ENCODE results near the gene STAT3. TPM values are rescaled to one million over a fixed set of nuclear protein-coding genes. Genes with fewer than 3 reads are reported as not detected.
"Not testable (repeated sequence)": the region's sequence is repeated elsewhere in the genome, so short reads cannot be mapped to it uniquely, and the experiment has no call there.

Gene STAT3
- total and polyA plus RNA-seq, 2 of the 13 experiments (the other 11 are each of a cell fraction or from before 2014, with no cell fraction given), result 61.8 to 62.4 TPM

- TF ChIP-seq MZF1 (CRISPR knock-in tag; IDR thresholded peaks at IDR 0.05; ENCODE audit: borderline replicate concordance) (no peak), IKZF1 (IDR thresholded peaks at IDR 0.05) (no peak)
Observed at GRCh38 chr17:42399948-42400843, 12.0 kb upstream of the STAT3 start (continued).

GRCh38 chr17:42399121-42399520 is 10.9 kb upstream of the STAT3 start:
- H3K79me2 ChIP-seq (ENCODE audit: insufficient read depth, low read length), result no peaks in the 10 kb centered on the region
- no peaks in the 10 kb centered on the region for H4K20me1 ChIP-seq (ENCODE audit: insufficient read depth, low read length)
- ChIA-PET POLR2A (interaction anchor here (0.7 to 4.6 kb wide), 4 partner anchors 8 to 87 kb away, joined by 3 to 57 read pairs (median 4); partner anchors contain the start of gene STAT3), CTCF (ENCODE audit: low intra/inter-chr PET ratio, low total read pairs) (interaction anchor here (3.8 kb wide), 1 partner anchor 77 kb away, joined by 15 read pairs; no protein-coding TSS in a partner anchor)
- no peak overlapping the region for H3K27ac ChIP-seq (ENCODE audit: extremely low read length, insufficient read depth, low read length)
- no peak overlapping the region for H3K4me3 ChIP-seq (replicated peaks in 1 of 3; ENCODE audit: insufficient read depth in 1 of 3, low read depth in 2 of 3, low read length in 3 of 3)
- 31% methylated on average over 2 of the region's 2 CpGs for WGBS (ENCODE audit: low lambda C conversion rate)
- H3K36me3 ChIP-seq (replicated peaks in 1 of 2; ENCODE audit: control insufficient read depth in 1 of 2, insufficient read depth in 2 of 2, low read length in 2 of 2), result peaks cover 2 to 4% of the 10 kb centered on the region in 2 experiments; a peak in 3 of 5 replicates
- no peak for ATAC-seq
- H3K9me3 ChIP-seq (ENCODE audit: low read length), result no peaks in the 10 kb centered on the region
- H2AFZ ChIP-seq (ENCODE audit: low read length), result no peak overlapping the region
- intact Hi-C loops (cut with micrococcal nuclease; ENCODE audit: unreplicated experiment), result no loop called here
- no peak for FAIRE-seq
- TF ChIP-seq ZNF121 (CRISPR knock-in tag; IDR thresholded peaks at IDR 0.05) (0 out of 2 replicates have a peak, but pooled peaks have one; percentile 18), PTBP1 (IDR thresholded peaks at IDR 0.05; ENCODE audit: low read depth, low read length, poor library complexity, severe bottlenecking) (no peak)
- no peak overlapping the region for H3K9ac ChIP-seq (ENCODE audit: insufficient read depth, low read depth, low read length)
- H3K4me1 ChIP-seq (ENCODE audit: insufficient read depth, low read length), result peaks cover 38% of the 10 kb centered on the region
- H3K4me2 ChIP-seq (ENCODE audit: low read depth, low read length), result no peak overlapping the region
- no TSS peak for BruUV-seq (replicated peaks)
- in situ Hi-C loops (cut with HindIII; ENCODE audit: extremely low pct_ligation_motif_present, low pct_unique_long_range_greater_than_20kb), result no loop called here
- no peaks in the 10 kb centered on the region for H3K27me3 ChIP-seq (ENCODE audit: control insufficient read depth in 1 of 2, insufficient read depth in 2 of 2, low read length in 2 of 2)
- DNase-seq (ENCODE audit: low spot score), result no peak

GRCh38 chr17:42395601-42396000 is 7.4 kb upstream of the STAT3 start:
- H3K27ac ChIP-seq (ENCODE audit: extremely low read length, insufficient read depth, low read length); intact Hi-C loops (cut with micrococcal nuclease; ENCODE audit: unreplicated experiment); POLR2A ChIA-PET; H3K36me3 ChIP-seq (replicated peaks in 1 of 2; ENCODE audit: control insufficient read depth in 1 of 2, insufficient read depth in 2 of 2, low read length in 2 of 2); H2AFZ ChIP-seq (ENCODE audit: low read length); H3K4me2 ChIP-seq (ENCODE audit: low read depth, low read length); H3K4me3 ChIP-seq (replicated peaks in 1 of 3; ENCODE audit: insufficient read depth in 1 of 3, low read depth in 2 of 3, low read length in 3 of 3); H4K20me1 ChIP-seq (ENCODE audit: insufficient read depth, low read length); H3K79me2 ChIP-seq (ENCODE audit: insufficient read depth, low read length); H3K27me3 ChIP-seq (ENCODE audit: control insufficient read depth in 1 of 2, insufficient read depth in 2 of 2, low read length in 2 of 2); in situ Hi-C loops (cut with HindIII; ENCODE audit: extremely low pct_ligation_motif_present, low pct_unique_long_range_greater_than_20kb); H3K9ac ChIP-seq (ENCODE audit: insufficient read depth, low read depth, low read length); BruUV-seq (replicated peaks); DNase-seq (ENCODE audit: low spot score); ATAC-seq; FAIRE-seq; CTCF ChIA-PET (ENCODE audit: low intra/inter-chr PET ratio, low total read pairs); H3K9me3 ChIP-seq (ENCODE audit: low read length): not testable (repeated sequence)
- 85% methylated on average over 8 of the region's 8 CpGs for WGBS (ENCODE audit: low lambda C conversion rate)
- peaks cover 64% of the 10 kb centered on the region for H3K4me1 ChIP-seq (ENCODE audit: insufficient read depth, low read length)
